Activated CD4-positive, alpha-beta T cell treated with anti-CD3 and anti-CD28 coated beads, Interleukin-2, amount 50 U/mL, for 4 hours (primary cell): Measurements from ENCODE around the gene CENPQ.
"Not testable (repeated sequence)": the region's sequence is repeated elsewhere in the genome, so short reads cannot be mapped to it uniquely, and the experiment has no call there.

ENCODE experiments used
- DNase-seq, 2 experiments: peaks; one replicate each; pipeline ENCODE4 v3.0.0-alpha.2; 2020

CENPQ gene

GRCh38 chr6:49462927-49463611 is at the start of gene CENPQ, which contains the start of gene MMUT:
CENPQ (plus strand) TSS chr6:49463370; CDS start chr6:49470177, 6,807 bp downstream.
MMUT (minus strand) TSS chr6:49463253; CDS start chr6:49459466, 3,787 bp downstream.
- DNase-seq = peak; percentile 88 to 90

GRCh38 chr6:49415358-49415757 is 47.8 kb upstream of the CENPQ start:
- no peak for DNase-seq

- DNase-seq = no peak
Measured at GRCh38 chr6:49416195-49416594, 47.0 kb upstream of the CENPQ start.

- DNase-seq = no peak
Measured at GRCh38 chr6:49423817-49424216, 39.4 kb upstream of the CENPQ start.

GRCh38 chr6:49430187-49430586 is 33.0 kb upstream of the CENPQ start:
- DNase-seq = no peak

- DNase-seq = no peak
Measured at GRCh38 chr6:49430866-49431265, 32.3 kb upstream of the CENPQ start.

GRCh38 chr6:49453221-49453620 is 9.9 kb upstream of the CENPQ start:
- DNase-seq = no peak

GRCh38 chr6:49454787-49455709 is 8.1 kb upstream of the CENPQ start:
- DNase-seq = no peak

GRCh38 chr6:49457771-49458170 is 5.4 kb upstream of the CENPQ start:
- no peak for DNase-seq

- DNase-seq = no peak
Measured at GRCh38 chr6:49462071-49462470, 1.1 kb upstream of the CENPQ start.

GRCh38 chr6:49462599-49462926 is 607 bp upstream of the CENPQ start:
- no peak for DNase-seq

- no peak for DNase-seq
Measured at GRCh38 chr6:49463612-49463967, 420 bp downstream of the CENPQ start.

- DNase-seq = no peak
Measured at GRCh38 chr6:49464691-49465090, 1.5 kb downstream of the CENPQ start.

- DNase-seq = no peak
Measured at GRCh38 chr6:49468042-49468441, 4.9 kb downstream of the CENPQ start.

GRCh38 chr6:49476564-49476963 is 13.4 kb downstream of the CENPQ start:
- DNase-seq = not testable (repeated sequence)

GRCh38 chr6:49479308-49479970 is 16.3 kb downstream of the CENPQ start:
- DNase-seq = no peak

GRCh38 chr6:49481846-49482245 is 18.7 kb downstream of the CENPQ start:
- not testable (repeated sequence) for DNase-seq

GRCh38 chr6:49483380-49483779 is 20.2 kb downstream of the CENPQ start:
- DNase-seq = not testable (repeated sequence)

- no peak for DNase-seq
Measured at GRCh38 chr6:49490633-49491032, 27.5 kb downstream of the CENPQ start.

- DNase-seq = no peak
Measured at GRCh38 chr6:49497304-49497703, 34.1 kb downstream of the CENPQ start.

GRCh38 chr6:49499126-49499525 is 36.0 kb downstream of the CENPQ start:
- no peak for DNase-seq

- no peak for DNase-seq
Measured at GRCh38 chr6:49499623-49500022, 36.5 kb downstream of the CENPQ start, which contains the start of gene GLYATL3. GLYATL3 (plus strand) TSS chr6:49499923; CDS start chr6:49511991, 12,068 bp downstream.

GRCh38 chr6:49504666-49505065 is 41.5 kb downstream of the CENPQ start:
- DNase-seq = no peak
